CD4-positive, alpha-beta T cell treated with Interleukin-6 for 4 hours (primary cell): Measurements from ENCODE around the gene GNAQ.
"Not testable (repeated sequence)": the region's sequence is repeated elsewhere in the genome, so short reads cannot be mapped to it uniquely, and the experiment has no call there.

ENCODE experiments used
- DNase-seq: peaks from one replicate; pipeline ENCODE4 v3.0.0-alpha.2; 2020; ENCODE audit warnings: mixed read lengths

Gene GNAQ

DNA sequence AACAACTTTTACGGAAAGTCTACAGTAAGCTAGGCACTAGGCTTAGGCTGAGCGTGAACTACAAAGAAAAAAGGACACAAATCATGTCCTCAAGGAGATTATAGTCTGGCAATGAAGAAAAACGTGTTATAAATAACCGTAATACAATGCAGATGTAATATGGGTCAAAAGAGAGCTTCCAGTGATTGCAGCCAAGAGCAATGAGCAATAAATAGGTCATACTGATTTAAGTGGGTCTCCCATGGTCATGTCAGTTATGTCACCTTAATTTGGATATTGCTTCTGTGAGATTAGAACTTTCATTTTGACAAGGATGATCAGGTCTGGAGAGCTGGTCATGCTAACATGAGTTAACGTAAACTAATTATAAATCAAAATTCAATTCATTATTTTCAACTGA is 224.9 kb downstream of the GNAQ start:
- DNase-seq = no peak

- no peak for DNase-seq
Observed at GRCh38 chr9:77805810-77806209, 225.8 kb downstream of the GNAQ start.

- no peak for DNase-seq
Observed at GRCh38 chr9:77803423-77803822, 228.2 kb downstream of the GNAQ start.

GRCh38 chr9:77802515-77803293 is 228.9 kb downstream of the GNAQ start:
- no peak for DNase-seq

DNA sequence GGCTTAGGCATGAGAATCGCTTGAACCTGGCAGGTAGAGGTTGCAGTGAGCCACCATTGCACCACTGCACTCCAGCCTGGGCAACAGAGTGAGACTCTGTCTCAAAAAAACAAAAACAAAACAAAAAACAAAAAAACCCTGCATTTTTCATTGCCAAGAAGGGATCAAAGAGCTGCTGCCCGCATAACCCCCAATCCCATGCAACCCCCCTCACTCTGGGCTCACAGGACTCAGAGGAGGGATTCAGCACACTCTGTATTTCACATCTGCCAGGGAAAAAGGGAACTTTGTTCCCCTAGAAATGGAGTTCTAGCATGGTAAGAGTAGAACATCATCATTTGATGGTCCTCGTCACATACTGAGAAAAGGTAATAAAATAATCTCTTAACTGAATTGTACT is 229.5 kb downstream of the GNAQ start:
- no peak for DNase-seq

GRCh38 chr9:77800924-77801551 is 230.6 kb downstream of the GNAQ start:
- no peak for DNase-seq

GRCh38 chr9:77798140-77798539 is 233.5 kb downstream of the GNAQ start:
- DNase-seq = no peak

DNA sequence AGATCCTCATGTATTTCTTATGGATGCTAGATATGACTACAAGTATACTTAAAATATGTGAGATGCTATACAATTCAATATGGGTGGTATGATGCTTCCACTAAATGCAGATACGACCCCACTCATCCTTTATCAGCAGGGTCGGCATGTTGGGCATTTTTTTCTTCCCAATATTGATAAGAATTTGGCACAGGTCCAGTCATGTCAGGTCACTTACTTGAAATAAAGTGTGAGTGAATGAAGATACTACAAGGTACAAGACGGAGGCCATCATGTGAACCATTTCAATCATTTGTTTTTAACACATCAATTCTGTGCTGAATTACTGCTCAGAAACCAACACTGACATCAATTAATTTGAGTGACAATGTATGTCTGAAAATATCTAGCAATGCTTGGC is 236.6 kb downstream of the GNAQ start:
- DNase-seq = no peak

- DNase-seq = no peak
Observed at GRCh38 chr9:77793849-77794248, 237.8 kb downstream of the GNAQ start.

DNA sequence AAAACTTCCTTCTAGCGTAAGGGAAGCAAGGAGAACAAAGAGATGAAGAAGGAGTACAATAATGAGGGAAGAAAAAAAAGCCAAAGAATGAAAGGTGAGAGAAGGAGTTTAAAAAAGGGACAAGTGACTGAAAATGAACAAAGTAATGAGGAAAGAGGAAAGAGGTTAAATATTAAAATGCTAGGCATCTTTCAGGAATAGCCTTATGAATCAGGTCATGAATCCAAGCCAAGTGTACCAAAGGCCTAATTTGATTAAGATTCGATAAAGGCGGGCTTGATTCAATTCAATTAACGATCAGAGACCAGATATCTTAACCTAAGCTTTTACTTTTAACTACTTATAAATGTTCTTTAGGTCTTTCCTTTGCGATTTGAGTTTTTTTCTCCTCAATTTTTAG is 241.7 kb downstream of the GNAQ start:
- no peak for DNase-seq

- no peak for DNase-seq
Observed at GRCh38 chr9:77785341-77785740, 246.3 kb downstream of the GNAQ start.

DNA sequence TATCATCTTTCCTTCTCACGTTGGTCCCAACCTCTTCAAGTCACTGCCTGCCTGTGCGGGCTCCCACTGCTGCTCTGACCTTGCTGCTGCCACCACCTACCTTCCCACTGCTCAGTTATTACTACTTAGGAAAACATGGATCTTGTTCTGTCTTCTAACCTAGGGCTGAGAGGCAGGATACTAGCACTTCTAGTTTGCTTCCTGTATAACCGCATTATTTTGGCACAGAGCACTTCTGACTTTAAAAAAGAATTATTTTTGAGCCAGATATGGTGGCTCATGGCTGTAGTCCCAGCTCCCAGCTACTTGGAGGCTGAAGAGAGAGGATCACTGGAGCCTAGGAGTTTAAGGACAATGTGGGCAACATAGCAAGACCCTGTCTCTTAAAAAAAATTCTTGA is 248.1 kb downstream of the GNAQ start:
- no peak for DNase-seq

DNA sequence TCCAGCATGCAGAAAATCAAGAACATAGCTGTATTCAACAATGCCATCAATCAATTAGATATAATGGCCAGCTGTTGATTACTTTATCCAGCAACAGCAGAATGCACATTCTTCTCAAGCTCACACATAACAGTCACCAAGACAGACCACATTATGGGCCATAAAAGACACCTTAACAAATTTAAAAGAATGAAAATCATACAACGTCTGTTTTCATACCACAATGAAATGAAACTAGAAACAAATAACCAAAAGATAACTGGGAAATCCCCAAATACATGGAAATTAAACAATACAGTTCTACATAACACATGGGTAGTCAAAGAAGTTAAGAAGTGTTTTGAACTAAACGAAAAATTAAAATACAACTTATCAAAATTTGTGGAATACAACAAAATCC is 252.6 kb downstream of the GNAQ start:
- DNase-seq = no peak

- no peak for DNase-seq
Observed at GRCh38 chr9:77773381-77773780, 258.2 kb downstream of the GNAQ start.

DNA sequence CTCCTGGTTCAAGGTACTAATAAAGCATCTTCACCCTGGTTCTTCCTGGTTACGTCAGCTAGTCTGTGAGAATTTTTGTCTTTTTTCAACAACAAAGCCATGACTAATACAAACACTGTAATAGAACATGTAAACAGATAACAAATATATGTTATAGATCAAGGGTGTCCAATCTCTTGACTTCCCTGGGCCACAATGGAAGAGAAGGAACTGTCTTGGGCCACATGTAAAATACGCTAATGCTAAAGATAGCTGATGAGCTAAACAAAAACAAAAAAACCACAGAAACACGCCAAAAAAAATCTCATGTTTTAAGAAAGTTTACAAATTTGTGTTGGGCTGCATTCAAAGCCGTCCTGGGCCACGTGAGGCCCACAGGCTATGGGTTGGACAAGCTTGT is 259.0 kb downstream of the GNAQ start:
- DNase-seq = no peak

GRCh38 chr9:77771171-77771570 is 260.4 kb downstream of the GNAQ start:
- DNase-seq = no peak

DNA sequence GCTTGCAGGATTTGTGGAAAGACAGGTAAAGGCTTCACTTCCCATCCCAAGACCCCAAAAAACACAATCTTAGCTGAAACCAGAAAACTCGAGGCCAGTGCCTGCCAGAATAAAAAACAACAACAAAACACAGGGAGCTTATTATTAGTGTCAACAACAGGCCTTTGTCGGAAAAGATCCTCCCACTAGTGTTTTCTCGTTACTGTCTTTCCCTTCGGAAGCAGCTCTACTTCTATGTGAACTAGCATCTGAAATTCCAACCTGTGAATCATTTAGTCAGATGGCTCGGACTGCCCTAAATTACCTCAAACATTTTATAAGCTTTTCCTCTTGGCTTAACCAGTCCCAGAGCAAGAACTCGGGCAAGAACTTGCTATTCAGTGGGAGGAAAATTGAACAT is 261.3 kb downstream of the GNAQ start:
- no peak for DNase-seq

GRCh38 chr9:77769246-77769645 is 262.4 kb downstream of the GNAQ start:
- no peak for DNase-seq

DNA sequence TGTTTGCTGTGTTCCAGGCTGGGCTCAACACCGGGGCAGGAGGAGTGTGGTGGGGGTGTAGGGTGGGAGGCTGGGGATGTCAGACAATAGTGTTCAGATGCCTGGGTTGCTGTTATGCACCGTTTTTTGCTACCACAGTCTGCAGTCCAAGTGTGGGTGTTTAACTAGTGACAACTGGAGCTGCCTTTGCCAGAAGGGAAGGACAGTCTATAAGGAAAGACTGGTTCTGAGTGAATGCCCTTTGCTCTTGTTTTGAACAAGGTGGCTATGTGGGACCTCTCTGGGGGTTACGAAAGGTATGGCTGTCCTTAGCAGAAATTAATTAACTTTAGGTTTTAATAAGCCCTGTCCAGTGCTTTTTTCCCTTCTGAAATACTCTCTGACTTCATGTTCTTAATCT is 265.0 kb downstream of the GNAQ start:
- DNase-seq = no peak

DNA sequence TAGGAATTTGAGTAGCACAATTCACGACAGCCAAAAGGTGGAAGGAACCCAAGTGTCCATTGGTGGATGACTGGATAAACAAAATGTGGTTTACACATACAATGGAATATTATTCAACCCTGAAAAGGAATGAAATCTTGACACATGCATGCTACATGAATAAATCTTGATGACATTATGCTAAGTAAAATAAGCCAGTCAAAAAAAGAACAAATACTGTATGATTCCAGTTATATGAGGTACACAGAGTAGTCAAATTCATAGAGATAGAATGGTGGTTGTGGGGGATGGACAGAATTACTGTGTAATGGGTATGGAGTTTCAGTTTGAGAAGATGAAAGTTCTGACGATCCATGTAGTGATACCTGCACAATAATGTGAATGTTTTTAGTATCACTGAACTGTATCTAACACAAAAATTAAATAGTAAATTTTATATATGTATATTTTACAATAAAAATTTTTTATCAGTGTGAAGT is 265.8 kb downstream of the GNAQ start:
- no peak for DNase-seq

GRCh38 chr9:77764894-77765780 is 266.5 kb downstream of the GNAQ start:
- DNase-seq = no peak

DNA sequence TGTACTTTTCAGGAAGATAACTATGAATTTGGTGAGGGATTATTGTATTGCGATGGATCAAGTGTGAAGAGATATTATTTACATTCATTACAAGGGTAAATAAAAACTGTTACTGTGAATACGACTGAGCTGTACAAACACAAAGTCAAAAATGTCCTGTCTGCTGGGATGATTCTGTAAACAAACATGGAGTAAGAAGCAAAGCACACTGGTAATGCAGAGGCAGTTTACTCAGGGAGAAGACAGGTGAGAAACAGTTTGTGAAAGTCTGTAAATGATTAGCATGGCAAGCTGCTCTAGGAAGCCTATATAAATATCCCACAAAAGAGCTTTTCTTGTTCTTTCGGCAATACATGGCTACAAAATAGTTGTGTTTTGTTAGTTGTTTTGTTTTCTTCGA is 268.0 kb downstream of the GNAQ start:
- no peak for DNase-seq

GRCh38 chr9:77760919-77761318 is 270.7 kb downstream of the GNAQ start:
- DNase-seq = not testable (repeated sequence)

DNA sequence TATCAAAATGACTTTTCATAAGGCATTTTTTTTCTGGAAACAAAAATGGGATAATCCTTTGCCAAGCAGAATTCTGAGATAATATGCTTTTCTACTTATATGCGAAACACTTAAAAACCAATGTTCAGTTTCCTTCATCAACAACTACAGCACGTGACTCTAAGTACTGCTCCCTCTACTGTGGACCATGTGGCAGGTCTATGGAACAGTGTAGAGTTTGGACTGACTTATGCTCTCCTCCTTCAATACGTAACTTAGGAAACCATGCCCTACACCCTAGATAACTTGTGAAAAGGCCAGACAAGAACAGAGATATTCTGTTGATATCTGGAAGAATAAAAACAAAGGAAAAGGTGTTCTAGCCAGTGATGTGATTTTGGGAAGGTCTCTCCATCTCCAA is 272.2 kb downstream of the GNAQ start:
- DNase-seq = no peak
